Common myeloid progenitor, CD34-positive (primary cell): ENCODE data around the gene BTBD9.

Experiments used
- CTCF ChIA-PET: fragments of 350-600 bp; sonication (Branson Sonifier 250); formaldehyde crosslinking; loops from one replicate; lab custom pipeline; 2021; ENCODE audit warnings: antibody characterized with exemption; lab: Charles Lee
- POLR2A ChIA-PET: fragments of 350-600 bp; sonication (Branson Sonifier 250); formaldehyde crosslinking; loops from one replicate; lab custom pipeline; 2021; ENCODE audit warnings: antibody characterized with exemption; lab: Charles Lee
- DNase-seq, 3 donors: peaks; one replicate each; pipeline versions ENCODE4 v3.0.0 to v3.0.0-alpha.2; 2013
- H3K27ac ChIP-seq, 2 experiments: 1 replicate in 1 of 2; 2 replicates in 1 of 2; pipeline ENCODE4 v1.7.0; 2013; ENCODE audit warnings: inconsistent platforms in 2 of 2, low read length in 2 of 2, mild to moderate bottlenecking in 2 of 2, low read depth in 1 of 2, moderate library complexity in 1 of 2; ENCODE audit not compliant: severe bottlenecking in 2 of 2, insufficient read depth in 1 of 2, poor library complexity in 1 of 2
- H3K27me3 ChIP-seq, 5 experiments: replicated peaks in 2 of 5; 1 replicate in 3 of 5; 2 replicates in 2 of 5; pipeline versions ENCODE4 v1.6.1 to v1.7.0; 2013; ENCODE audit warnings: low read length in 4 of 5, mild to moderate bottlenecking in 2 of 5, moderate library complexity in 2 of 5, inconsistent platforms in 1 of 5; ENCODE audit not compliant: insufficient read depth in 5 of 5, control insufficient read depth in 4 of 5
- H3K36me3 ChIP-seq, 4 experiments: 1 replicate in 2 of 4; 2 replicates in 2 of 4; pipeline versions ENCODE4 v1.6.1 to v1.7.0; 2013; ENCODE audit warnings: low read length in 3 of 4, control low read depth in 1 of 4, mild to moderate bottlenecking in 1 of 4; ENCODE audit not compliant: control insufficient read depth in 4 of 4, insufficient read depth in 4 of 4
- H3K4me1 ChIP-seq, 4 experiments: 1 replicate in 3 of 4; 2 replicates in 1 of 4; pipeline versions ENCODE4 v1.6.1 to v1.7.1; 2013; ENCODE audit warnings: low read length in 3 of 4, mild to moderate bottlenecking in 3 of 4, control low read depth in 1 of 4, inconsistent platforms in 1 of 4, moderate library complexity in 1 of 4; ENCODE audit not compliant: control insufficient read depth in 4 of 4, insufficient read depth in 4 of 4; ENCODE audit errors: control extremely low read depth in 1 of 4
- H3K4me3 ChIP-seq, 7 experiments: 1 replicate in 4 of 7; 2 replicates in 3 of 7; pipeline versions ENCODE4 v1.5.1 to v1.7.0; 2013; ENCODE audit warnings: mild to moderate bottlenecking in 7 of 7, low read length in 6 of 7, moderate library complexity in 6 of 7, inconsistent platforms in 2 of 7, low read depth in 2 of 7, control low read depth in 1 of 7; ENCODE audit not compliant: insufficient read depth in 4 of 7, control insufficient read depth in 1 of 7; ENCODE audit errors: extremely low read depth in 1 of 7
- H3K9me3 ChIP-seq, 5 experiments: 1 replicate in 4 of 5; 2 replicates in 1 of 5; pipeline versions ENCODE4 v1.6.1 to v1.7.1; 2013; ENCODE audit warnings: low read length in 4 of 5, mild to moderate bottlenecking in 2 of 5, inconsistent platforms in 1 of 5, low read depth in 1 of 5, moderate library complexity in 1 of 5; ENCODE audit not compliant: control insufficient read depth in 4 of 5, insufficient read depth in 2 of 5; ENCODE audit errors: control extremely low read depth in 1 of 5
- WGBS: methylation state at CpG from one replicate; pipeline ENCODE4 v1.1.5; 2013; ENCODE audit not compliant: insufficient coverage; 5-methylcytosine and 5-hydroxymethylcytosine counted together

Gene BTBD9

GRCh38 chr6:38476888-38477287 lies 162.8 kb downstream of the BTBD9 start:
- Histone ChIP-seq H3K27ac (no peak overlapping the region), H3K27me3 (no peaks in the 10 kb centered on the region), H3K4me1 (peaks cover 0 to 5% (median 3%) of the 10 kb centered on the region in 4 experiments), H3K36me3 (no peaks in the 10 kb centered on the region), H3K4me3 (no peak overlapping the region), H3K9me3 (peaks cover 0 to 1% (median 0%) of the 10 kb centered on the region in 5 experiments)
- ChIA-PET POLR2A (interaction anchor here (0.6 kb wide), 1 partner anchor 27 kb away, joined by 3 read pairs; no protein-coding TSS in a partner anchor), CTCF (interaction anchor here (1.1 kb wide), 1 partner anchor 24 kb away, joined by 3 read pairs; no protein-coding TSS in a partner anchor)
- WGBS = 100% methylated on average over 1 of the region's 1 CpG
- DNase-seq = no peak

DNA sequence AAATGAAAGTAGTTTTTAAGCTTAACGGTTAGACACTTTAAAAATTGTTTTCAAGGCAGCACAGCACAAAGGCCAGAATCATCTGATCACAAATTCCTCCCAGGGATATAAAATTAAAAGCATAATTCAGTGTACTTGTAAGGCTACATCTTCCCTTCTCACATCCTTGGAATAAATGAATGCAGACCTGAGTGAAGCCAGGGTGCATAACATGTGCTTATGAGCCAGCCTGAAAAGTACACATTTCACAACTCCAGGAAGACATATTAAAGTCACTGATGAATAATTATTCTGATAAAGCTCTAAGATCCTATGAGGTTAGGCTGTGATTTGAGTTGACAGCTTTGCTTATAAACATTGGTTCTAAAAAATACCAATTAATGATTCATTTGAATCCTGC lies 163.6 kb downstream of the BTBD9 start:
- Histone ChIP-seq H3K4me1 (peaks cover 0 to 5% (median 3%) of the 10 kb centered on the region in 4 experiments), H3K4me3 (no peak overlapping the region), H3K36me3 (no peaks in the 10 kb centered on the region), H3K9me3 (peaks cover 0 to 1% (median 0%) of the 10 kb centered on the region in 5 experiments), H3K27ac (no peak overlapping the region), H3K27me3 (no peaks in the 10 kb centered on the region)
- POLR2A ChIA-PET = interaction anchor here (0.6 kb wide), 1 partner anchor 26 kb away, joined by 3 read pairs; no protein-coding TSS in a partner anchor
- no peak for DNase-seq
- WGBS = no CpG with 5 or more reads among the region's 1 CpG
- CTCF ChIA-PET = interaction anchor here (1.2 to 1.6 kb wide), 3 partner anchors 9 to 685 kb away, joined by 3 read pairs; no protein-coding TSS in a partner anchor

DNA sequence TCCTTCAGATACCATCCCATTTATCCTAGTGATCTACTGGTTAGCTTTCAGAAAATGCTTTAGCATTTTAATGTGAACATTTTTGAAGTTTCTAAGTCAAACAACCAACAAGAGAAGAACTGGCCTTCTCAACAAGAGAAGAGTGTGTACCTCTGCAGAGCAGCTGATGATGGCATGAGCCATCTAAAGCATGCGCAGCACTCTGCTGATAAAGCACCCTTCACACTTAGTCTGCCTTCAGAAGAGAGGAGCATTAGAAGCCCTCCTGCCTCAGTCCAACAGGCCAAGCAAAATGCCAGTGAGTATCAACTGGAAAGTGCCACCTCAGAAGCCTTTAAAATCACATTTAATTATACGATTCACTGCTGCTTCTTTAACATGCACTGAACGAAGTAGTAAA lies 169.2 kb downstream of the BTBD9 start:
- 100% methylated on average over 1 of the region's 3 CpGs for WGBS

DNA sequence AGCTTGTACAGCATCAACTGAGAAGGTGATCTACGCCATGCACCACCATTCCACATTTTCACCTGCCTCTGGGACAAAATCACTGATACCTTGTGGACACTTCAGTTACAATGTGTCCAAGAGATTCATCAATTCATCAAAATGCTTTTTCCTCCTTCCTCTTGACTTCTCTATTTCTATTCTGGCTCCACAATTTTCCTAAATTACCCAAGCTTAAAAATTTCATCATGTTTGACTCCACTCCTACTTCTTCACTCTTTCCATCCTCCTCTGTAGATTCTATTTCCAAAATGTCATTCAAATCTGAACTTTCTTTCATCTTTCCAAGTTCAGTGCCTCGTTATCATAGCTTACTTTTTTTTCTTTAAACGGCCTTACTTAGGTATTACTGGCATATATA lies 172.2 kb downstream of the BTBD9 start:
- no peaks in the 10 kb centered on the region for H3K36me3 ChIP-seq
- ChIA-PET CTCF (interaction anchor here (1.1 kb wide), 2 partner anchors 8 to 14 kb away, joined by 3 read pairs; no protein-coding TSS in a partner anchor), POLR2A (interaction anchor here (0.6 kb wide), 1 partner anchor 280 kb away, joined by 3 read pairs; no protein-coding TSS in a partner anchor)
- 100% methylated on average over 1 of the region's 3 CpGs for WGBS
- DNase-seq = no peak
- no peak overlapping the region for H3K27ac ChIP-seq
- no peaks in the 10 kb centered on the region for H3K27me3 ChIP-seq
- H3K9me3 ChIP-seq = peaks cover 0 to 3% (median 0%) of the 10 kb centered on the region in 5 experiments
- no peak overlapping the region for H3K4me3 ChIP-seq
- no peaks in the 10 kb centered on the region for H3K4me1 ChIP-seq

More for the DNA sequence above, 169.2 kb downstream of the BTBD9 start:
- no peaks in the 10 kb centered on the region for H3K4me1 ChIP-seq
- H3K27me3 ChIP-seq = no peaks in the 10 kb centered on the region
- POLR2A ChIA-PET = no interaction called here
- peaks cover 0 to 1% (median 0%) of the 10 kb centered on the region in 5 experiments for H3K9me3 ChIP-seq
- DNase-seq = no peak
- H3K36me3 ChIP-seq = no peaks in the 10 kb centered on the region
- no peak overlapping the region for H3K27ac ChIP-seq
- CTCF ChIA-PET = interaction anchor here (1.2 kb wide), 1 partner anchor 23 kb away, joined by 3 read pairs; no protein-coding TSS in a partner anchor
- no peak overlapping the region for H3K4me3 ChIP-seq

DNA sequence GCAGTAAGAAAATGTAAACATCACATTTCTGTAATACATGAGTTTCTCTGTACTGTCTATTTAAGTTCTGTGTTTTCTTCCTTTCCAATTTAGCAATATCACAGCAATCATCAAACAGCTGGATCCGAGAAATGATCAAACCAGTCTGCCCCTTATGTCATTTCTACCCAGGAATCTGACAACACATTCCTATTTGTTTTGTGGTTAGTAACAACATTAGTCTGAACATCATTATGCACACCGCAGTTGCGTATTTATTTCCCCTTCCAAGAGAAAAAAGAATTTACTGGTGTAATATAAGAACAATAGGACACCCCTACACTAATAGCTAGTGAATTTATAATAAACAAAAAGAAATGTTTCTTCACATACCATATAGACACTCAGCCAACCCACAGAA lies 179.5 kb downstream of the BTBD9 start:
- POLR2A ChIA-PET = interaction anchor here (0.6 kb wide), 2 partner anchors 9 to 10 kb away, joined by 3 to 4 read pairs; no protein-coding TSS in a partner anchor
- H3K36me3 ChIP-seq = no peaks in the 10 kb centered on the region
- WGBS = 100% methylated on average over 1 of the region's 3 CpGs
- no peak overlapping the region for H3K4me3 ChIP-seq
- no peak for DNase-seq
- no peaks in the 10 kb centered on the region for H3K4me1 ChIP-seq
- CTCF ChIA-PET = no interaction called here
- H3K27ac ChIP-seq = no peak overlapping the region
- H3K27me3 ChIP-seq = no peaks in the 10 kb centered on the region
- H3K9me3 ChIP-seq = peaks cover 0 to 3% (median 0%) of the 10 kb centered on the region in 5 experiments

- Histone ChIP-seq H3K27ac (no peak overlapping the region), H3K27me3 (no peaks in the 10 kb centered on the region), H3K4me3 (no peak overlapping the region), H3K4me1 (no peaks in the 10 kb centered on the region), H3K9me3 (no peaks in the 10 kb centered on the region), H3K36me3 (no peaks in the 10 kb centered on the region)
- ChIA-PET POLR2A (no interaction called here), CTCF (interaction anchor here (1.2 kb wide), 1 partner anchor 13 kb away, joined by 3 read pairs; no protein-coding TSS in a partner anchor)
- no CpG with 5 or more reads among the region's 2 CpGs for WGBS
- DNase-seq = no peak
Measured at GRCh38 chr6:38459291-38459690, 180.4 kb downstream of the BTBD9 start.

- WGBS = no CpG with 5 or more reads among the region's 4 CpGs
- Histone ChIP-seq H3K9me3 (peaks cover 0 to 5% (median 0%) of the 10 kb centered on the region in 5 experiments), H3K27me3 (no peaks in the 10 kb centered on the region), H3K36me3 (no peaks in the 10 kb centered on the region), H3K27ac (no peak overlapping the region), H3K4me1 (no peaks in the 10 kb centered on the region), H3K4me3 (no peak overlapping the region)
- DNase-seq = no peak
- ChIA-PET CTCF (interaction anchor here (1.2 kb wide), 1 partner anchor 27 kb away, joined by 3 read pairs; no protein-coding TSS in a partner anchor), POLR2A (no interaction called here)
Measured at GRCh38 chr6:38453861-38454260, 185.9 kb downstream of the BTBD9 start.
